HG02981 (cell line): ENCODE measurements around the gene ZNF469.
"Not testable (repeated sequence)": the region's sequence is repeated elsewhere in the genome, so short reads cannot be mapped to it uniquely, and the experiment has no call there.

Experiments used
- ATAC-seq: cut with Tn5 transposase; IDR thresholded peaks from one replicate; pipeline ENCODE4 v1.9.1; 2021; ENCODE audit warnings: mild to moderate bottlenecking, moderate library complexity; ENCODE audit not compliant: unreplicated experiment

Gene ZNF469

DNA sequence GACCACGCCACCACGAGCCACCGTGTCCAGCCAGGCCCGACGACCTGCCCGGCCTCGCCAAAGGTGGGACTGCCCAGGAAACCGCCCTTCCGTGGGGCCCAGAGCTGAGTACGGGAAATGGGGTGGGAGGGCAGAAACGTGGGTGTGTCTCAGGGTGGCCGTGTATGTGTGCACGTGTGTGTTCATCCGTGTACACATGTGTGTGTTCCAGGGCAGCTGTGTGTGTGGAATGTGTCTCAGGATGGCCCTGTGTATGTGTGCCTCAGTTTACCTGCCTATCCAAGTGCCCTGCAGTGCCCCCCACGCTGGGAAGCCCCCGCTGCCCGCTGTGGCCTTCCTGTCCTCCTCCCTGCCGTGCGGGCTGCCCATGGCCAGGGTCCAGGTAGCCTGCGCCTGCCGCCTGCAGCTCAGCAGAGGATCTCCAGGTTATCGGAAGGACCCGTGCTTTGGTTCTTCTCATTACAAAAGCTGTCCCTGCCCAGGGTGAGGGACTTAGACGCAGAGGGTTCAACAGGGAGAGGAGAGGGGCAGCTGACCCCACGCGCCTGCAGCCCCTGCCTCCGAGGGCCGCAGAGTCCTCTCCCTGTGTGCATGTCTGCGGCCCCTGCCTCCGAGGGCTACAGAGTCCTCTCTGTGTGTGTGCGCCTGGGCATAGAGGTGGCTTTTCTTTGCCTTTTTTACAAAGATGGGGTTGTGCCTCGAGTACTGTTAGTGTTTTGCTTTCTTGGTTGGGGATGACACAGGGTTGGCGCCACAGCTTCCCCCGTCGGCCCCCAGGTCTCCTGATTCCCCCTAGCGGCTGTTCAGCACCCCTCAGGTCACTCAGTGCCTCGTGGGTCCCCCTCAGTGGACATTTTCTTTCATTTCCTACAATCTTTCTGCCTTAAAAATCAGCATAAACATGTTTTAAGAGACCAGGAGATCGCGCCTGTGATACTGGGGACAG is 23.6 kb downstream of the ZNF469 start:
- no peak for ATAC-seq

GRCh38 chr16:88407042-88407420 is 24.3 kb downstream of the ZNF469 start:
- ATAC-seq = no peak

- ATAC-seq = no peak
Measured at GRCh38 chr16:88407807-88408206, 25.0 kb downstream of the ZNF469 start.

- no peak for ATAC-seq
Measured at GRCh38 chr16:88408561-88409142, 25.9 kb downstream of the ZNF469 start.

DNA sequence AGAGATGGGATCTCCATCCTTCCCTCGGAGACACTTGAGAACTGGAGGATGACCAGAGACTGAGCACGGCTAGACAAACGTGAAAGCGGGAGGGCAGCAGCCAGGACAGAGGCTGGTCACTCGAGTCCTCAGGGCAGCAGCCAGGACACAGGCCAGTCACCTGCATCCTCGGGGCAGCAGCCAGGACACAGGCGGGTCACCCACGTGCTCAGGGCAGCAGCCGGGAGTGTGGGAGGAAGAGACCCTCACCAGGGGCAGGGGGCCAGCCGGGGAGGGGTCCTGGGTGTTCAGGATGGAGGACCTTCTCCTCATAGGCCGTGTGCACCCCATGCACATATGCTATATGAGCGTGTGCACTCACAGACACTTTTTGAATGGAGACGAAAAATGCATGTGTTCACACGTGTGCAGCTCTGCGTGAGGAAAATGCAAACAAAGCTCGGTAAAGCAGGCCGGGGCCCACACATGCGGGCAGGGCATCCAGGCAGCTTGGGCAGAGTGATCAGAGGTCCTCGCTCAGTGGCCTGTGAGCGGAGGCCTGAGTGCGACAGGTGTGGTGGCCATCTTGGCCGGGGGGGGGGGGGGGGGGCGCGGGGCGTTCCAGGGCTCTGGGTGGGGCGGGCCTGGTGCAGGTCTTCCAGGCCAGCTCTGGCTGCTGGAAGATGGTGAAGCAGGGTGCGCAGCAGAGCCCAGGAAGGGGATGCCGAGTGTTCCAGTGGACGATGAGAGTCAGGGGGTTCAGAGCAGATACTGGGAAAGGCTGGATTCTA is 26.7 kb downstream of the ZNF469 start:
- ATAC-seq = no peak

- not testable (repeated sequence) for ATAC-seq
Measured at GRCh38 chr16:88410297-88410968, 27.7 kb downstream of the ZNF469 start.

DNA sequence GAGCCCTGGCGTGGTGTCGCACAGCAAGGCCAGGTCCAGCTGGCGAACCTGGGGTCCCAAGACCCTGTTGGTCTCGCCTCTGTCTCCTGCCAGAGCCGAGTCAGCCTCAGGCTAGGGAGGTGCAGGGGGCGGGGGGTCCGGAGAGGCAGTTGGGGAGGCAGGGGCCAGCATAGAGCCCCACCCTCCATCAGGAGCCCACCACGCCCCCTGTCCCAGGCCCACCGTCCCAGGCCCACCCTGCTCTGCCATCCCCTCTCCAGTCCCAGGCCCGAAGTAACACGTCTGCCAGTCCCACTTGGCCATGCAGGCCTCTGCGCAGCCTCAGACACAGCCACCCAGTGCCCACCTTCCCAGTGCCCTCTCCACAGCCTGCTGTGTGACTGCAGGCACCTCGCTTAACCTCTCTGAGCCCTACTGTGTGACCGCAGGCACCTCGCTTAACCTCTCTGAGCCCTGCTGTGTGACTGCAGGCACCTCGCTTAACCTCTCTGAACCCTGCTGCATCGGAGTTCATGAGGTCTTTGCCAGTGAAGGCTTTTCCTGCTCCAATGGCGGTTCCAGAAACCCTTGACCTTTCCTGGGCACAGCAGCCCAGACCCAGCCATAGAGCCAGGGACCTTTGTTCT is 29.3 kb downstream of the ZNF469 start:
- no peak for ATAC-seq

DNA sequence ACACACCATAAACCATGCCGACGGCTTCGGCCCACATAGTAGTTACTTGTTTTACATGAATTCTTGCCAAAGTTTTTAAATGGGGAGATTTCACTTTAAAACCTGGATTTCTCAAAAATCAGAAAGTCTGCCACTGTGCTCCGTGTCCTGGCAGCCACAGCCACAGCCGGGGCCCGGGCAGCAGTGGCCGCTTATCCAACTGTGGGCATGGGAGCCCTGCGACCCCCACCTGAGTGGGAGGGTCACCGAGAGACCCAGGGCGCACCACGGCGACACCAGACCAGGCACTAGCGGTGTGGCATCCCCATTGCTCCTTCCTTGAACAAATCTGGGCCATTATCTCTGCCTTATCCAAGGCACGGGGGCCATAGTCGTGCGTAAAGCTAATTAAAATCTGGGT is 30.0 kb downstream of the ZNF469 start:
- ATAC-seq = no peak

- no peak for ATAC-seq
Measured at GRCh38 chr16:88413231-88413630, 30.5 kb downstream of the ZNF469 start.

DNA sequence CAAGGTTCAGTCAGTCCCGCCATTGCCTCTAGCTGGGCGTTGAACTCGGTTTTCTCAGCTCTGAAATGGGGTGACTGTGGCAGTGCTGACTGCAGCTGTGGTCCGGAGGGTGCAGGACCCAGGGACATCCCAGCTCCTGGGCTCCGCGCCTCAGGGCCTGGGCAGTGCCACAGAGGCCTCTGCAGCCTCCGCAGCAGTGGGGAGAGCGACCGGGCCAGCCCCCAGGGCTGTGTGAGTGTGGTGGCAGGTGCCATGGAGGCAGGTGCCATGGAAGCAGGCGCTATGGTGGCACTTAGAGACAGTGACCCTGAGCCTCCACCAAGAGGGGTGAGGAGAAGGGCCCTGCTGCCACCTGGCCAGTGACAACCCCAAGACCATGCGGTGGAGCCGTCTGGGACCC is 30.9 kb downstream of the ZNF469 start:
- no peak for ATAC-seq

DNA sequence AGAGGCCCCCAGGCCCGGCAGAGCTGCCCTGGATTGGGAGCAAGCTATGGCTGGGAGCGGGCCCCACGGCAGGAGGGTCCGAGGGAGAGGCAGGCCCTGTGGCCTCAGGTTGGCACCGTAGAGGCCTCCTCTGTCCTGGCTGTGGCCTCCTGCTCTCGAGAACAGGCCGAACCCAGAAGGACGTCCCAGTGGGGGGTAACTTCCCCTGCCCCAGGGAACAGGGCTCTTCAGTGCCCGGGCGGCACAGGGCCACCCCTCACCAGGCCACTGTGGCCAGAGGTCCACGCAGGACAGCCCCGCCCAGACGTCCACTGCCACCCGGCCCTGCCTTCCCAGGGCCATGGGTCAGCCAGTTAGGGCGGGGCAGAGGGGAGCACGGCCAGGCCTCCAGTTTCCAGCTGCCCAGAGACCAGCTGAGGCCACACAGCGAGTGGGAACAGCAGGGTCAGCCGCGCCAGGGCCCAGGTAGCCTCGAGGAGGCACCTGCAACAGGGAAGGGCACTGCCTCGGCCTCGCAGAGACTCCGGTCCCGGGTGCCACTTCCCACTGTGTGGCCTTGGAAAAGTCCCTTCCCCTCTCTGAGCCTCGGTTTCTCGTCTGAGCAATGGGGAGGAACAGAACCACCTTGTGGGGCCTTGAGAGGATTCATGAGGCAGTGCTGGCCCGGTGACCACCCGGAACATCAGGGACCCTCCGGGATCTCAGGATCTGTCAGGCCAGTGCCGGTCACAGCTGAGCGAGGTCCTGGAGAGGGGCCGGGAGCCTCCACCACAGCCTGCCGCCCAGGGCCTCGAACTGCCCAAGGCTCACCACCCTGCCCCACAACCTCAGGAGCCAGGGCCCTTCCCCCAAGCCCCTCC is 32.0 kb downstream of the ZNF469 start:
- ATAC-seq = no peak

DNA sequence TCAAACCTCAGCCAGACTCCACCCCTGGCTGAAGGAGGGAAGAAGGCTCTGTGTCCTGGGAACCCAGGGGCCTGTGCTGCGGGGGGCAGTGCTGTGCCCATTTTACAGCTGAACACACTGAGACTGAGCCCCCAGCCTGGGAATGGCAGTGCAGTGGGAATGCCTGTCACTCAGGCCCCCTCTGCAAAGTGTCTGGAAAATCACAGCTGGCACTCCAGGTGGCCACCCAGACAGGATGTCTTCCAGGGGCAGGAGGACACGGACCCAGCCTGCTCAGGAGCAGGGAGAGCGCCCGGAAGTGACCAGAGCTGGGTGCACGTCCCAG is 32.6 kb downstream of the ZNF469 start:
- ATAC-seq = no peak

GRCh38 chr16:88415713-88416323 is 33.1 kb downstream of the ZNF469 start:
- ATAC-seq = no peak

DNA sequence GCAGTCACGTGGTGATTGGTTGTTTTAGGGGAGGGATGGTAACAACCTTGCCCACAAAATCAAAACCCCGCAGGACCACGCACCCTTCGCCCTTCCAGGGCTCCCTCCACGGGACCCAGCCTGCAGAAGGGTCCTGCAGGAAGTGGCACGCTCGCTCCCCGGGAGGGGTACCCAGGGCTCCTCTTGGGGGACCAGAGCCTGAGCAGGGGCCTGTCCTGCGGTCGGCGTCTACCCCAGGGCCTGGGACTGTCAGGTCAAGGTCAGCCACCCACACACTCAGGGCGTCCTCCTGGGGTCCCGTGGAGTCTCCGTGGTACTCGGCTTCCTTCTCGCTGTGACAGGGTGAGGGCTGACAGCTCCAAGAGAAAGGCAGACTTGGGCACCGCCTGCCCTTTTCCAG is 33.9 kb downstream of the ZNF469 start:
- ATAC-seq = no peak

DNA sequence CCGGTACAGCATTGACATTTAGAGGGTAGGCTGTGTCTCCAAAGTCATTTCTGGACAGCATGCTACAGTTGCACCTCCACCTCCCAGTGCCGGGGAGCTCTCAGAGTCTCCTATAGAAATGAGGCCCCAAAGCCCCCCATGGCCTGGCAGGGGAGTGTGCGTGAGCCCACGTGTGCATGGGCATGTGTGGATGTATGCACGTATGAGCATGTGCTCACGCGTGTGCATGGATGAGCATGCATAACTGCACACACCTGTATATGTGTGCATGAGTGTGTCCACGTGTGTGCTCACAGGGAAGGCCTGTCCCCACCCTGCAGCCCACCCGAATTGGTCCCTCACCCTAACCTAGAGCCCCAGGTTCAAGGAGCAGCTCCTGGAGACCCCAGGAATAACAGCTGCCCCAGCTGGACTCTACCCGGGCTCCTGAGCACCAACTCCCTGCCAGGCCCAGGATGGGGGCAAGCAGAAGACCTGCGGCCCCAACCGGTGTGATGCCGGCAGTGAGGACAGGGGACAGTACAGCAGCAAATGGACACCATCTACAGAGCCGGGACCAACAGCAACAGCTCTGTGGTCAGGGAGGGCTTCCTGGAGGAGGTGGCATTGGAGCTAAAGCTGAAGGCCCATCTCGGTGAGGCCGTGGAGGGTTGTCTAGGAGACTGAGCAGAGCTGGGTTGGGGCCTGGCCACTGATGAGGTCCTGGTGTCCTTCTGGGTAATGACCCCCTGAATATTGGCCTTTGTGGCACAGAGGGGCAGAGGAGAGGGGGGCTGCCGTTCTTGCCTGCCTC is 35.1 kb downstream of the ZNF469 start:
- ATAC-seq = no peak

- ATAC-seq = no peak
Measured at GRCh38 chr16:88418869-88419268, 36.1 kb downstream of the ZNF469 start.

GRCh38 chr16:88419790-88420189 is 37.0 kb downstream of the ZNF469 start:
- ATAC-seq = no peak

- ATAC-seq = no peak
Measured at GRCh38 chr16:88420496-88420895, 37.7 kb downstream of the ZNF469 start.

DNA sequence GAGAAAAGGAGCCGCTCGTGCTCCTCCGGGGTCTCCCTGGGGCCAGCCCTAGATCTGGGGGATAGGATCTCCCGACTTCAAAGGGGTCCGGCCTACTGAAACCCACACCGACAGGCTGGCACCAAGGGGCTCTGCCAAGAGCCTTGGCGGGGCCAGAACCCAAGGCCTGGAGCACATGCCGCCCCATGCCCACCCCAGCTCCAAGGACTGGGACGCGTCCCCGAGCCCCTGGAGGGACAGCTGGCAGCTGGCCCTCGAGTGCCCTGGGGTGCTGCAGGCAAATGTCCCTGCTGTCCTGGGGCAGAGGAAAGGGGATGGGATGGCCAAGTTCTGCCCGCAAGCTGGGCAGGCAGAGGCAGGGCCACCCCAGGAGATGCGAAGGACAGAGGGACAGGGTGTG is 38.5 kb downstream of the ZNF469 start:
- ATAC-seq = no peak
